Endothelial cell of umbilical vein (primary cell): ENCODE measurements around the gene HIVEP3.

Experiments used
- EZH2 ChIP-seq: IDR thresholded peaks from 2 replicates; pipeline ENCODE4 v1.6.1; 2012; ENCODE audit warnings: borderline replicate concordance, low read depth, mild to moderate bottlenecking, moderate library complexity, low read length, inconsistent platforms; ENCODE audit not compliant: severe bottlenecking
- JUN ChIP-seq: IDR thresholded peaks from 2 replicates; pipeline ENCODE4 v1.6.1; 2011; ENCODE audit warnings: borderline replicate concordance, low read depth; ENCODE audit not compliant: insufficient read length, insufficient read depth
- TF ChIP-seq, protein P1 (sequence below), 2 donors: IDR thresholded peaks; 1 replicate in 1 of 2; 2 replicates in 1 of 2; pipeline ENCODE4 v1.5.1; 2011; ENCODE audit warnings: low read length in 2 of 2, mild to moderate bottlenecking in 2 of 2, moderate library complexity in 2 of 2, control low read depth in 1 of 2, inconsistent platforms in 1 of 2, low read depth in 1 of 2; ENCODE audit not compliant: insufficient read depth in 1 of 2; ENCODE audit errors: extremely low read depth in 1 of 2

DNA sequence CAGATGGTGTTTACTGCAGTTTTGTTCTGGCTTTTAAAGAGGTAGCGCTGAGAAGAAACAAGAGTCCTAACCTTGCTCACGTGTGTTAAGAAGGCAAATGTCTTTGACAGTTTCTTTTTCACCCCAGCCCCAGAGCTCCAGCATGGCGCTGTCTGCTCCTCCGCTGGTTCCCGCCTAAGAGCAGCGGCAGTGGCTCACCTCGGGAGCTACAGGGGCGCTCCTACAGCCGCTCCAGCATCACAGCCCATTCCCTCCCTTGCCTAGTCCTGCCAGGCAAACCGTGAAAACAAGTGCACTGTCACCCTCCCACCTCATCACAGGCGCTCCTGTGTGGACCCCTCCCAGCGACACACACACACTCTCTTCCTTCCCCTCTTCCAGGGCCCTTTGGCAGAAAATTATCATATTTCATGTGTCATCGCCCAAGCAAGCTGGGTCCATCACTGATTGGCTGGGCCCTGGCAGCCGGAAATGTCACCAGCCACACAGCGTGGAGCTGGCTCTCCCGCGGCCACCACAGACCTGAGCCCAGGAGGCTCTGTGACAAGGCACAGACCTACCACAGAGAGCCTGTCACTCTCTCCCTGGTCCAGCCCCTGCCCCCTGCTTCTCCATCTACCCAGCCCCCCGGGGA, 1.2 kb upstream of the HIVEP3 start:
- TF ChIP-seq, protein P1, sequence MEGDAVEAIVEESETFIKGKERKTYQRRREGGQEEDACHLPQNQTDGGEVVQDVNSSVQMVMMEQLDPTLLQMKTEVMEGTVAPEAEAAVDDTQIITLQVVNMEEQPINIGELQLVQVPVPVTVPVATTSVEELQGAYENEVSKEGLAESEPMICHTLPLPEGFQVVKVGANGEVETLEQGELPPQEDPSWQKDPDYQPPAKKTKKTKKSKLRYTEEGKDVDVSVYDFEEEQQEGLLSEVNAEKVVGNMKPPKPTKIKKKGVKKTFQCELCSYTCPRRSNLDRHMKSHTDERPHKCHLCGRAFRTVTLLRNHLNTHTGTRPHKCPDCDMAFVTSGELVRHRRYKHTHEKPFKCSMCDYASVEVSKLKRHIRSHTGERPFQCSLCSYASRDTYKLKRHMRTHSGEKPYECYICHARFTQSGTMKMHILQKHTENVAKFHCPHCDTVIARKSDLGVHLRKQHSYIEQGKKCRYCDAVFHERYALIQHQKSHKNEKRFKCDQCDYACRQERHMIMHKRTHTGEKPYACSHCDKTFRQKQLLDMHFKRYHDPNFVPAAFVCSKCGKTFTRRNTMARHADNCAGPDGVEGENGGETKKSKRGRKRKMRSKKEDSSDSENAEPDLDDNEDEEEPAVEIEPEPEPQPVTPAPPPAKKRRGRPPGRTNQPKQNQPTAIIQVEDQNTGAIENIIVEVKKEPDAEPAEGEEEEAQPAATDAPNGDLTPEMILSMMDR (IDR thresholded peaks at IDR 0.05; ENCODE audit: extremely low read depth in 1 of 2, insufficient read depth in 1 of 2, low read depth in 1 of 2, low read length in 2 of 2): no peak
- TF ChIP-seq EZH2: no peak
- no peak for TF ChIP-seq JUN
